Stimulated activated CD4-positive, alpha-beta T cell treated with anti-CD3 and anti-CD28 coated beads, Interleukin-12 subunit alpha, Interleukin-12 subunit beta, amount 100 ng/mL, for 24 hours (primary cell): Measurements from ENCODE around the gene SCAMP4.
A peak's percentile ranks its signal among the peaks of the same experiment; 100 is the strongest.

Experiments used
- DNase-seq, 2 experiments: peaks; one replicate each; pipeline ENCODE4 v3.0.0-alpha.2; 2020; ENCODE audit warnings: low read depth in 2 of 2

Gene SCAMP4

GRCh38 chr19:1912760-1913505 lies 7.7 kb downstream of the SCAMP4 start:
- DNase-seq, result no peak

DNA sequence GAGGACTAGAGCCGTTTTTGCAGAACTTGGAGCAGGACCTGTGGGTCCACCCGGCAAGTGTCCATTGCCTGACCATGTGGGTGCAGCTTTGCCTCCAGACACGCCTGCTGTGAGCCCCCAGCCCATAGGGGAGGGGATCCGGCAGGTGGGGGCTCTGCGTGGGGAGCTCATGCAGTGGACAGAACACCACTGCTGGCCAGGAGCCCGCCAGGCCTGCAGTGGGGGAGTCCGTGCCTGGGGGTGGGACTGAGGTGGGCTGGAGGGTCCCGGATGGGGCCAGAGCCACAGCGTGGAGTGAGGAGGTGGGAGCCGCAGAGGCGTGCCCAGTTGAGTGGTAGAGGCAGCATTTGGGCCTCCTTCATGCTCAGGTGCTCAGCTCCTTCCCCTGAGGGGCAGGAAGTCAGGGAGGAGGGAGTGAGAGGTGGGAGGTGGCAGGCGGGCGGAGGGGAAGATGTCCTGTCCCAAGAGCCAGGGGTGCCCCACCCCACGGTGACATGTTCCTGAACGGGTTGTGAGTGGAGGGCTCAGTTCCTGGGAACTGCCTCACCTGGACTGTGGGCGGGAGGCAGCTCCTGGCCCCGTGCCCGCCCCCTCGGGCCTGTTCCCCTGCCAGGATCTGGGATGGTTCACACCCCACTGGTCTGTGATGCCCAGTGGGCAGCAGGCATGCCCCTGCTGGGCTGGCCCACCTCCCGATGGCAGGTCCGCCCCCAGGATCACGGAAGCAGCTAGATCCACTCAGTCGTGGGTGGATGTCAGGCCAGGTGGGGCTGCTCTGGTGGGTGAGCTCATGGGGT lies 8.8 kb downstream of the SCAMP4 start:
- DNase-seq, result no peak

GRCh38 chr19:1914826-1915341 lies 9.7 kb downstream of the SCAMP4 start:
- DNase-seq, result no peak

GRCh38 chr19:1917146-1917545 lies 11.9 kb downstream of the SCAMP4 start:
- DNase-seq, result no peak

- no peak for DNase-seq
Observed at GRCh38 chr19:1917926-1918325, 12.7 kb downstream of the SCAMP4 start.

DNA sequence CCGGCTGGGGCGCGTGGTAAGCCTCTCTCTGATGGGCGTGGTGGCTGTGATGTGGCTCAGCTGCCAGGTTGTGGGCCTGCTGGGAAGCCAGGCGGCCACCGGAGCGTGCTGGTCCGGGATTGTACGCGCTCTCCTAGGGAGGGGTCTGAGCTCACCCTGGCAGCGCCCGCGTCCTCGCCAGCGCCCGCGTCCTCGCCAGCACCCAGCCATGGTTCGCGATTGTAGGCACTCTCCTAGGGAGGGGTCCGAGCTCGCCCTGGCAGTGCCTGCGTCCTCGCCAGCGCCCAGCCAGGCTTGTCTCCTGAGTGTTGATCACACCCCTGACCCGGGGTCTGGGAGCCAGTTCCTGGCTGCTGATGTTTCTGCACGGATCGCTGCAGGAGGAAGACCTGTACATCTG lies 13.8 kb downstream of the SCAMP4 start:
- DNase-seq, result no peak

DNA sequence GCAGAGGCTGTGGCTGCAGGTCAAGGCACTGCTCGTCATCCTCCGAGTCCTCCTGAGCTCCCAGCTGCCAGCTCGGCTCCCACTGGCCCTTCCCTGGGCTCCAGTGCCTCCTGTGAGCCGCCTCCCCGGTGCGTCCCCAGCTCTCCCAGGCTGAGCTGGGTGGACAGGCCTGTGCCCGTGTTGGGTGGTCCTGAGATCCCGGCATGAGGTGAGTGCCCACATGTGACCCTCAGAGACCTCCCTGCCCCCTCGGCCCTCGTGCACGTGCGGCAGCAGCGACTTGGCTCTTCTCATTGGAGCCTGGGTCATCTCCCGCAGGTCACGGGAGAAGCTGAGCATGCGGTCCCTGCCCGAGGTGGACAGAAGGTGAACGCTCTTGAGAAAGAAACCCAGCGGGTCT lies 15.4 kb downstream of the SCAMP4 start:
- no peak for DNase-seq

DNA sequence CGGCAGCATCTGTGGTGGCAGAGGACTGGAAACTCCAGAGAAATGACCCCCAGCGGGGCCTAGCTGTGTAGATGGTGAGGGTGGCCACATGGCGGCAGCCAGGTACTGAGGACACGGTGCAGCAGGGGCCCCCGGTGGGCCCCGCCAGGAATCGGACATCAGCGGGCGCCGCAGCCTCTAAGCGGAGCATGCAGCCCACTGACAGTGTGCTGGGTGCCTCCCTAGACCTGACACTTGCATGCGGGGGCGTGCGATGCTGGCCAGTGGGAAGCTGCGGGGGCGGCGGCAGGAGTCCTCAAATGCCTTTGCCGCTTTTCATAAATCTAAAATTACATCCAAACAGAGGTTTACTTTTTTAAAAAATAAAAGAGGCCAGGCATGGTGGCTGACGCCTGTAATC lies 16.1 kb downstream of the SCAMP4 start:
- no peak for DNase-seq

- DNase-seq, result no peak
Observed at GRCh38 chr19:1921825-1922224, 16.6 kb downstream of the SCAMP4 start.

DNA sequence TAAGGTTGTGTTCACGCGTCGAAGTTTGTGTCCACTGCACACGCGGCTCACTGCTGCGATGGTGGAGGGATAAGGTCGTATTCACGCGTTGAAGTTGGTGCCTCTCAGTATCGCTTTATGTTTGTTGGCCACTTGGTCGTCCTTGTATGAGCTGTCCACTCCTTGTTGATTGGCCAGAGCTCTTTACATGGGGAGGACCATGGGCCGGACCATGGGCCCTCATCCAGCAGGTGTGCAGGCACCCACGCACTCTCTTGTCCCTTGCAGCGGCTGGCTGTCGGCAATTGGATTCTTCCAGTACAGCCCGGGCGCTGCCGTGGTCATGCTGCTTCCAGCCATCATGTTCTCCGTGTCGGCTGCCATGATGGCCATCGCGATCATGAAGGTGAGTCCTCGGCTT lies 17.6 kb downstream of the SCAMP4 start:
- no peak for DNase-seq

- DNase-seq, result peak in 1 of 2 experiments; percentile 35
Observed at GRCh38 chr19:1923319-1923718, 18.1 kb downstream of the SCAMP4 start.

GRCh38 chr19:1924320-1924961 lies 19.2 kb downstream of the SCAMP4 start:
- no peak for DNase-seq

DNA sequence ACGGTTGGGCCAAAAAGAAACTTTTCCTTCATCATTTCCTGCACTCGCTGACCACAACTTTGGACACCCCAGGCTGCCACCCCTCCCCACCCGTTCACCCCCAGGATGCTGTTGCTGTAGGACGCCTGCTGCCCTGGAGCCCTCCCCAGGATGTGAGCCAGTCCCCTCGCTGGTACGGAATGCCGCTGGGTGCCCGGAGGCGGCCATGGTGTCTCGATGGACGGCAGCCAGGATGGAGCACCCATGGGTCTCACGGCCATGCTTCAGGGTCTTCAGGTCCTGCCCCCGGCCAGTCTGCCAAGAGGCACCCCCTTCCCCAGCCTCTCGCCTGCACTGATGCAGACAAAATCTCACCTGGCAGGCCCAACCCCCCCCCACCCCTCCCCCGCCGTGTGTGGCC lies 20.3 kb downstream of the SCAMP4 start:
- DNase-seq, result no peak

GRCh38 chr19:1929021-1929742 lies 24.0 kb downstream of the SCAMP4 start:
- DNase-seq, result peak; percentile 56 to 75

DNA sequence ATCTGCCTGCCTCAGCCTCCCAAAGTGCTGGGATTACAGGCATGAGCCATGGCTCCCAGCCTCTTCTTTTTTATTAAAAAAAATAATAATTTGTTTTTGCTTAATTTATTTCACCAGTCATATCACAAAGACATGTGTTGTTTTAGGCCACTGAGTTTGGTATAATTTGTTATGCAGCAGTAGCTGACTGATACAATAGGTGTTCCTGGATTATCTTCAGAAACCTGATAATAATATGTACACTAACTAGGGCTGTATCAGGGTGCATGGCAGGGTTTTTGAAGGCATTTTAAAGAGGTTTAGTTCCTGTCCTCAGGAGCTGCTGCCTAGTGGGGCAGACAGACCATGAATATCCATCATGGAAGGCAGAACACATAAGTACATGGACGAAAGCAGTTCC lies 26.2 kb downstream of the SCAMP4 start:
- no peak for DNase-seq

GRCh38 chr19:1932395-1932794 lies 27.2 kb downstream of the SCAMP4 start:
- no peak for DNase-seq

DNA sequence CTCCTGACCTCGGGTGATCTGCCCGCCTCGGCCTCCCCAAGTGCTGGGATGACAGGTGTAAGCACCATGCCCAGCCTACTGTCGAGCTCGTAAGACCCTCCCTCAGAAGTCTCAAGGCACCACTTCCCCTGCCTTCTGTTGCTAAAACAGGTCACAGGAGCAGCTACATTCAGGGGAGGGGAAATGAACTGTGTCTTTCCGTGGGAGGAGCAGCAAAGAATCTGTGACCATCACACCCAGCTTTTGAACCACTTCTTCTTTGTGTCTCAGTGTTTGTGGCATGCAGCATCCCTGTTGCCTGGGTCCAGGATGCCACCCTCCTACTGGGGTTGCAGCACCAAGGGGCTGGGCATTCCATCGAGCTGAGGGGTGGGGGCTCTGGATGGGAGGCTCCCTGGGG lies 28.0 kb downstream of the SCAMP4 start:
- DNase-seq, result no peak

DNA sequence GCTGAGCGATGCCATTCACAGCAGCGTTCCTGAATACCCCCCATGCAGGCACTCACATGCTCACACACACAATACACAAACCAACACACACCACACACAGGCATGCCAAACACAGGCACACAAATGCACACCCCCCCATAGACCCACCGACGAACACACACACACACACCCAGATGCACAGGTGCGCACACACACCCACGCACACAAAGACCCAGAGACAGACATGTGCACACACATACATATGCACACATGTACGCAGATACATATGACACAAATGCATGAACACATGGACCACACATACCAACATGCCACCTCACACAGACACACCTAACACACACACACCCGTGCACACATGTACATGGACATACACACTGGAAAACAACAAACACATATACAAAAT lies 28.7 kb downstream of the SCAMP4 start:
- no peak for DNase-seq

- DNase-seq, result no peak
Observed at GRCh38 chr19:1935484-1936208, 30.4 kb downstream of the SCAMP4 start.

- no peak for DNase-seq
Observed at GRCh38 chr19:1936430-1936829, 31.2 kb downstream of the SCAMP4 start.

DNA sequence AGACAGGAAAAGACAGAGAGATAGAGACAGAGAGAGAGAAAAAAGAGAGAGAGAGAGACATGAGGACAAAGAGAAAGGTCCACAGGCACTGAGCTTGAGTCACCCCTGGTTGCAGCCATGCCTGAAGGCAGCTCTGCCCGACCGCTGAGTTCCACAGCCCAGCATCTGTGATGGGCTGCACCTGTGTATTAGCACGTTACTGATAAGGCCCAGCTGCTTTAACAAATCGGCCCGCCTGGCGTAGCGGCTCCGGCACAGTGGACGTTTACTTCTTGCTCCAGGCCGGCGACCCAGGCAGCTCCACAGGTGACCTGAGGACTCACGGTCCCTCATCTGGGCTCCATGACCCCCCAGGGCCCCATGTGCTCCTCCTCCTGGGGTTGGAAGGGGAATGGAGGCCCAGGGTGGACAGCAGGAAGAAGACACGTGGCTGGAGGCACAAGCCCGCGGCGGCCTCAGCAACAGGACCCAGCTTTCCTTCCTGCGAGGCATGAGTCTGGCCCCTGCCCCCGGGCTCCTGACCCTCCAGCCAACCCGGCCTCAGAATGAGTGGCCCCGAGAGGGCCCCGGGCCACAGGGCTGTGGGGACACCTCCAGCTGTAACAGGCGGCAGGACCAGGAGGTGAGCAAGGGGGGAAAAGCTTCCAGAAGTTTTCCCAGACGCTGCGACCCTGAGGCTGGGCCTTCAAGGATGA lies 31.9 kb downstream of the SCAMP4 start:
- DNase-seq, result no peak
